A549 treated with Hydrocortisone at 1 μM for 4 hours (cell line): ENCODE measurements around the gene TIMM44. TPM values are rescaled to one million over a fixed set of nuclear protein-coding genes. Genes with fewer than 3 reads are reported as not detected.

Experiments
- total RNA-seq: library from RNA; stranded (reverse); fragments of 200-300 nt; extraction: Qiagen RNA extraction; gene quantifications from 5 replicates; pipeline ENCODE4 v1.2.3, GENCODE V29; 2022

TIMM44 gene
- 24.2 to 28.9 TPM (median 25.6 TPM) in 5 replicates for total RNA-seq

GRCh38 chr19:7943444-7944176 is at the start of gene TIMM44:
Gene TIMM44, minus strand, starts transcription at chr19:7943666. Its CDS starts 15 bp downstream, at chr19:7943651.

GRCh38 chr19:7926021-7926726 is 17.3 kb downstream of the TIMM44 start, which contains the start of gene CTXN1:
Gene CTXN1, minus strand, starts transcription at chr19:7926135. Its CDS starts 597 bp downstream, at chr19:7925538.

GRCh38 chr19:7919610-7920518 is 23.6 kb downstream of the TIMM44 start, which contains the start of gene SNAPC2:
Gene SNAPC2, plus strand, starts transcription at chr19:7920338. Its CDS starts 29 bp downstream, at chr19:7920367.

GRCh38 chr19:7914598-7915045 is 28.8 kb downstream of the TIMM44 start, which contains the start of gene TGFBR3L:
Gene TGFBR3L, plus strand, starts transcription at chr19:7914830.

GRCh38 chr19:7903244-7904073 is 40.0 kb downstream of the TIMM44 start, which contains the start of gene MAP2K7:
Gene MAP2K7, plus strand, starts transcription at chr19:7903877. Its CDS starts 68 bp downstream, at chr19:7903945.

GRCh38 chr19:7888145-7888825 is 55.2 kb downstream of the TIMM44 start, which contains the start of gene LRRC8E:
Gene LRRC8E, plus strand, starts transcription at chr19:7888510. Its CDS starts 7,094 bp downstream, at chr19:7895604.

Other genes starting within 250 kb of the TIMM44 start
- not detected in 5 replicates for gene FCER2, start 241.5 kb downstream of the TIMM44 start, total RNA-seq
- not detected in 5 replicates for gene CLEC4G, start 211.6 kb downstream of the TIMM44 start, total RNA-seq
- gene CD209, start 196.1 kb downstream of the TIMM44 start, total RNA-seq = not detected in 5 replicates
- gene CLEC4M, start 180.4 kb downstream of the TIMM44 start, total RNA-seq = not detected in 5 replicates
- 1.3 to 2.1 TPM (median 1.8 TPM) in 5 replicates for gene EVI5L, start 113.4 kb downstream of the TIMM44 start, total RNA-seq
- 0.21 to 0.67 TPM (median 0.41 TPM) in 5 replicates for gene PRR36, start 69.3 kb downstream of the TIMM44 start, total RNA-seq
- 4.9 to 6.7 TPM (median 6.0 TPM) in 5 replicates for gene LRRC8E, start 55.2 kb downstream of the TIMM44 start, total RNA-seq
- 13.3 to 15.8 TPM (median 14.8 TPM) in 5 replicates for gene MAP2K7, start 39.8 kb downstream of the TIMM44 start, total RNA-seq
- gene TGFBR3L, start 28.8 kb downstream of the TIMM44 start, total RNA-seq = 1.0 to 2.4 TPM (median 1.6 TPM) in 5 replicates
- gene SNAPC2, start 23.3 kb downstream of the TIMM44 start, total RNA-seq = 19.8 to 29.6 TPM (median 29.0 TPM) in 5 replicates
- gene CTXN1, start 17.5 kb downstream of the TIMM44 start, total RNA-seq = 7.7 to 21.3 TPM (median 20.5 TPM) in 5 replicates
- gene ELAVL1, start 62.0 kb upstream of the TIMM44 start, total RNA-seq = 60.9 to 81.8 TPM (median 64.9 TPM) in 5 replicates
- not detected in 5 replicates for gene CCL25, start 109.1 kb upstream of the TIMM44 start, total RNA-seq
- 0.01 to 0.17 TPM in 2 of 5 replicates, not detected in the others for gene FBN3, start 205.9 kb upstream of the TIMM44 start, total RNA-seq